H1 (cell line): ENCODE measurements around the gene SOWAHD. TPM values are rescaled to one million over a fixed set of nuclear protein-coding genes. Genes with fewer than 3 reads are reported as not detected.

ENCODE experiments used
- CTCF ChIA-PET: fragments of 300-600 bp; sonication (Branson Sonifier 250); formaldehyde crosslinking; loops from one replicate; lab custom pipeline; 2021; ENCODE audit not compliant: partially characterized antibody; lab: Charles Lee
- POLR2A ChIA-PET: fragments of 300-600 bp; sonication (Branson Sonifier 250); formaldehyde crosslinking; loops from one replicate; lab custom pipeline; 2021; ENCODE audit warnings: inconsistent platforms; ENCODE audit not compliant: partially characterized antibody; lab: Charles Lee
- DNase-seq, 2 experiments: peaks; one replicate each; pipeline versions ENCODE4 v3.0.0 to v3.0.0-alpha.2; 2010 to 2022; ENCODE audit warnings: low spot score in 2 of 2, low read depth in 1 of 2, mixed read lengths in 1 of 2
- FAIRE-seq: peaks from 2 replicates; lab custom pipeline; 2011; peaks lifted over from hg19 to GRCh38; lab: Jason Lieb, UNC
- H2AFZ ChIP-seq: 2 replicates; pipeline ENCODE4 v1.8.1; 2012; ENCODE audit warnings: low read length, inconsistent platforms
- H2AK5ac ChIP-seq: 2 replicates; pipeline ENCODE4 v1.6.1; 2013; ENCODE audit warnings: low read depth, low read length
- H2BK120ac ChIP-seq: replicated peaks from 2 replicates; pipeline ENCODE3; 2013; ENCODE audit warnings: low read depth, low read length, inconsistent platforms
- H2BK12ac ChIP-seq: 2 replicates; pipeline ENCODE4 v1.6.1; 2013; ENCODE audit warnings: low read depth, low read length
- H2BK15ac ChIP-seq: 2 replicates; pipeline ENCODE4 v1.6.1; 2013; ENCODE audit warnings: low read length
- H2BK20ac ChIP-seq: 2 replicates; pipeline ENCODE4 v1.6.1; 2013; ENCODE audit warnings: low read length
- H2BK5ac ChIP-seq: 2 replicates; pipeline ENCODE4 v1.6.1; 2013; ENCODE audit warnings: low read depth, low read length
- H3K14ac ChIP-seq: 2 replicates; pipeline ENCODE4 v1.6.1; 2013; ENCODE audit warnings: inconsistent platforms; ENCODE audit not compliant: insufficient read length
- H3K18ac ChIP-seq: 2 replicates; pipeline ENCODE4 v1.6.1; 2013; ENCODE audit warnings: low read length; ENCODE audit errors: extremely low read depth
- H3K23ac ChIP-seq: 2 replicates; pipeline ENCODE4 v1.6.1; 2013; ENCODE audit warnings: inconsistent platforms; ENCODE audit not compliant: insufficient read length
- H3K23me2 ChIP-seq: 2 replicates; pipeline ENCODE4 v1.6.1; 2013; ENCODE audit warnings: low read depth, low read length
- H3K27ac ChIP-seq: 2 replicates; pipeline ENCODE4 v1.6.1; 2011; ENCODE audit warnings: low read depth, low read length, inconsistent platforms
- H3K27me3 ChIP-seq, 4 experiments: replicated peaks in 1 of 4; 1 replicate in 1 of 4; 2 replicates in 3 of 4; pipeline versions ENCODE4 v1.6.1 to v1.8.1; 2011 to 2013; ENCODE audit warnings: low read length in 3 of 4, mild to moderate bottlenecking in 3 of 4, inconsistent platforms in 2 of 4, mixed read lengths in 2 of 4, moderate library complexity in 1 of 4; ENCODE audit not compliant: control insufficient read depth in 3 of 4, insufficient read depth in 3 of 4; ENCODE audit errors: extremely low read depth in 1 of 4
- H3K36me3 ChIP-seq, 4 experiments: 2 replicates each; pipeline versions ENCODE4 v1.6.1 to v1.8.1; 2011 to 2013; ENCODE audit warnings: mild to moderate bottlenecking in 4 of 4, low read length in 3 of 4, moderate library complexity in 2 of 4, control low read depth in 1 of 4, inconsistent platforms in 1 of 4; ENCODE audit not compliant: insufficient read depth in 4 of 4, control insufficient read depth in 2 of 4
- H3K4ac ChIP-seq: replicated peaks from 2 replicates; pipeline ENCODE3; 2013; ENCODE audit warnings: low read length, low read depth, mixed read lengths, inconsistent platforms; ENCODE audit not compliant: insufficient read length
- H3K4me1 ChIP-seq, 4 experiments: replicated peaks in 1 of 4; 1 replicate in 1 of 4; 2 replicates in 3 of 4; pipeline versions ENCODE4 v1.6.1 to v1.8.1; 2011 to 2013; ENCODE audit warnings: low read length in 3 of 4, inconsistent platforms in 2 of 4, mixed read lengths in 1 of 4; ENCODE audit not compliant: insufficient read depth in 4 of 4, control insufficient read depth in 3 of 4
- H3K4me2 ChIP-seq, 2 experiments: 2 replicates each; pipeline versions ENCODE4 v1.6.1 to v1.8.1; 2011 to 2013; ENCODE audit warnings: low read depth in 2 of 2, low read length in 2 of 2, control low read depth in 1 of 2, inconsistent platforms in 1 of 2, mild to moderate bottlenecking in 1 of 2; ENCODE audit not compliant: insufficient read depth in 1 of 2
- H3K4me3 ChIP-seq, 4 experiments: fragments of 200-600, 300-600 bp in 1 of 4; sonication (generic), shearing (Covaris generic), sonication (Bioruptor Twin) in 1 of 4; 2 replicates each; pipeline versions ENCODE4 v1.5.1 to v1.8.1; 2011 to 2016; ENCODE audit warnings: low read length in 4 of 4, low read depth in 3 of 4, control low read depth in 2 of 4, inconsistent platforms in 2 of 4, mild to moderate bottlenecking in 2 of 4, mixed read lengths in 1 of 4, moderate library complexity in 1 of 4; ENCODE audit not compliant: insufficient read depth in 2 of 4; ENCODE audit errors: extremely low read depth in 1 of 4
- H3K56ac ChIP-seq: replicated peaks from 2 replicates; pipeline ENCODE3; 2013; ENCODE audit warnings: low read depth, mild to moderate bottlenecking, mixed read lengths, low read length, inconsistent platforms; ENCODE audit not compliant: insufficient read length
- H3K79me1 ChIP-seq: 2 replicates; pipeline ENCODE4 v1.6.1; 2013; ENCODE audit warnings: low read depth, low read length, control low read depth
- H3K79me2 ChIP-seq, 2 experiments: 2 replicates each; pipeline versions ENCODE4 v1.6.1 to v1.8.1; 2012 to 2013; ENCODE audit warnings: low read length in 2 of 2, mild to moderate bottlenecking in 2 of 2, inconsistent platforms in 1 of 2; ENCODE audit not compliant: insufficient read depth in 2 of 2, control insufficient read depth in 1 of 2
- H3K9ac ChIP-seq, 4 experiments: replicated peaks in 1 of 4; 1 replicate in 1 of 4; 2 replicates in 3 of 4; pipeline versions ENCODE4 v1.6.1 to v1.8.1; 2011 to 2013; ENCODE audit warnings: low read depth in 3 of 4, low read length in 3 of 4, control low read depth in 2 of 4, mild to moderate bottlenecking in 2 of 4, moderate library complexity in 2 of 4, inconsistent platforms in 1 of 4; ENCODE audit errors: extremely low read depth in 1 of 4
- H3K9me3 ChIP-seq, 2 experiments: 2 replicates each; pipeline versions ENCODE4 v1.6.1 to v1.8.1; 2012 to 2013; ENCODE audit warnings: mild to moderate bottlenecking in 2 of 2, moderate library complexity in 2 of 2, control low read depth in 1 of 2, inconsistent platforms in 1 of 2, low read depth in 1 of 2, low read length in 1 of 2, mixed read lengths in 1 of 2; ENCODE audit not compliant: insufficient read depth in 2 of 2
- H4K20me1 ChIP-seq, 2 experiments: replicated peaks in 1 of 2; 2 replicates each; pipeline versions ENCODE3 to v1.8.1; 2011 to 2013; ENCODE audit warnings: inconsistent platforms in 2 of 2, low read length in 2 of 2, mild to moderate bottlenecking in 1 of 2; ENCODE audit not compliant: insufficient read depth in 2 of 2, control insufficient read depth in 1 of 2
- H4K5ac ChIP-seq: 2 replicates; pipeline ENCODE4 v1.6.1; 2013; ENCODE audit warnings: low read length, low read depth, mixed read lengths, inconsistent platforms; ENCODE audit not compliant: insufficient read length
- H4K8ac ChIP-seq: 2 replicates; pipeline ENCODE4 v1.8.0; 2013; ENCODE audit warnings: mild to moderate bottlenecking, moderate library complexity, low read length, inconsistent platforms; ENCODE audit not compliant: insufficient read depth; ENCODE audit errors: extremely low read depth
- H4K91ac ChIP-seq: replicated peaks from 2 replicates; pipeline ENCODE3; 2013; ENCODE audit warnings: low read length, mixed read lengths, inconsistent platforms; ENCODE audit not compliant: insufficient read length
- BACH1 ChIP-seq: IDR thresholded peaks from 2 replicates; pipeline ENCODE4 v1.6.1; 2012; ENCODE audit warnings: low read length, improper control_type of control experiment
- CHD1 ChIP-seq: IDR thresholded peaks from 2 replicates; pipeline ENCODE4 v1.6.1; 2012; ENCODE audit warnings: low read depth, low read length, improper control_type of control experiment
- EZH2 ChIP-seq: fragments of 200-600 bp; sonication (generic); IDR thresholded peaks from 2 replicates; pipeline ENCODE4 v1.7.1; 2012; ENCODE audit warnings: low read depth, mild to moderate bottlenecking, moderate library complexity, low read length, inconsistent platforms; ENCODE audit not compliant: severe bottlenecking
- GABPA ChIP-seq: IDR thresholded peaks from 2 replicates; pipeline ENCODE4 v1.6.1; 2011; ENCODE audit warnings: mild to moderate bottlenecking, low read length, moderate library complexity, borderline replicate concordance; ENCODE audit not compliant: insufficient read depth
- KDM4A ChIP-seq: IDR thresholded peaks from one replicate; pipeline ENCODE4 v1.7.1; 2012; ENCODE audit warnings: low read depth, mild to moderate bottlenecking, moderate library complexity, low read length, inconsistent platforms; ENCODE audit not compliant: severe bottlenecking
- NANOG ChIP-seq: IDR thresholded peaks from 2 replicates; pipeline ENCODE4 v1.6.1; 2011; ENCODE audit warnings: low read length, low read depth, mild to moderate bottlenecking, inconsistent platforms; ENCODE audit not compliant: insufficient read depth, poor library complexity, severe bottlenecking
- NRF1 ChIP-seq: IDR thresholded peaks from 2 replicates; pipeline ENCODE4 v1.6.1; 2011; ENCODE audit warnings: mild to moderate bottlenecking, low read depth, low read length, improper control_type of control experiment
- POLR2A ChIP-seq, 2 experiments: IDR thresholded peaks; 1 replicate in 1 of 2; 2 replicates in 1 of 2; pipeline ENCODE4 v1.6.1; 2011; ENCODE audit warnings: low read depth in 2 of 2, low read length in 2 of 2, mild to moderate bottlenecking in 2 of 2; ENCODE audit errors: control extremely low read depth in 1 of 2
- RNF2 ChIP-seq: fragments of 200-900, 300-1000 bp; sonication (generic); IDR thresholded peaks from 2 replicates; pipeline ENCODE4 v1.7.1; 2016; ENCODE audit warnings: borderline replicate concordance, low read depth, mild to moderate bottlenecking, antibody characterized with exemption, low read length; ENCODE audit not compliant: poor library complexity, severe bottlenecking; ENCODE audit errors: missing control alignments
- RXRA ChIP-seq: IDR thresholded peaks from 2 replicates; pipeline ENCODE4 v1.6.1; 2011; ENCODE audit warnings: low read depth, mild to moderate bottlenecking, low read length, moderate library complexity; ENCODE audit not compliant: insufficient read depth
- SP4 ChIP-seq: IDR thresholded peaks from 2 replicates; pipeline ENCODE4 v1.6.1; 2012; ENCODE audit warnings: low read length, inconsistent platforms
- SRF ChIP-seq: IDR thresholded peaks from 2 replicates; pipeline ENCODE4 v1.6.1; 2011; ENCODE audit warnings: mild to moderate bottlenecking, low read depth, low read length, moderate library complexity
- TEAD4 ChIP-seq: IDR thresholded peaks from 2 replicates; pipeline ENCODE4 v1.6.1; 2012; ENCODE audit warnings: low read depth, low read length, inconsistent platforms, mixed read lengths
- YY1 ChIP-seq: IDR thresholded peaks from 2 replicates; pipeline ENCODE4 v1.6.1; 2011; ENCODE audit warnings: low read depth, mild to moderate bottlenecking, low read length
- ZNF274 ChIP-seq: IDR thresholded peaks from 2 replicates; pipeline ENCODE4 v1.7.0; 2012; ENCODE audit warnings: low read length, borderline replicate concordance; ENCODE audit errors: extremely low read depth
- WGBS, 2 experiments: shearing (Covaris generic) in 1 of 2; methylation state at CpG; one replicate each; pipeline versions ENCODE4 v1.1.6 to v1.1.7; 2013 to 2015; ENCODE audit warnings: low lambda C conversion rate in 2 of 2, mixed read lengths in 2 of 2, inconsistent platforms in 1 of 2, low coverage in 1 of 2, missing lambda C conversion rate in 1 of 2; ENCODE audit not compliant: insufficient replicate concordance in 2 of 2, insufficient coverage in 1 of 2, insufficient read length in 1 of 2; ENCODE audit errors: extremely low coverage in 1 of 2, missing lambda C conversion rate in 1 of 2; 5-methylcytosine and 5-hydroxymethylcytosine counted together
- polyA plus RNA-seq, 7 experiments: library from polyadenylated mRNA; depleted of rRNA in 3 of 7; stranded (reverse) in 5 of 7; unstranded in 2 of 7; fragments of >200 nt in 5 of 7; fragments of 200-250 nt in 2 of 7; gene quantifications; 1 replicate in 5 of 7; 2 replicates in 1 of 7; 4 replicates in 1 of 7; pipeline versions ENCODE4 v1.2.1 to v1.2.3, GENCODE V29; 2011 to 2013; ENCODE audit warnings: missing spikeins in 2 of 7, mixed read lengths in 2 of 7
- total RNA-seq: library from RNA; stranded (reverse); fragmentation: NEBNext Ultra II Directional; extraction: Animal tissue kit (Norgen Biotek cat#: 25700); gene quantifications from 2 replicates; pipeline ENCODE4 v1.2.1, GENCODE V29; 2021

The SOWAHD gene
- total and polyA plus RNA-seq, 2 of the 8 experiments (the other 6 are each of a cell fraction or from before 2014, with no cell fraction given) = 1.7 to 2.9 TPM

GRCh38 chrX:119708936-119709335 lies 49.5 kb upstream of the SOWAHD start:
- no peak overlapping the region for H4K5ac ChIP-seq
- TF ChIP-seq SP4 (no peak), NRF1 (no peak), ZNF274 (no peak), YY1 (no peak), GABPA (no peak), SRF (no peak), RXRA (no peak), NANOG (no peak), EZH2 (no peak), TEAD4 (no peak), RNF2 (no peak), KDM4A (no peak), POLR2A (IDR thresholded peaks at IDR 0.05; ENCODE audit: control extremely low read depth in 1 of 2, low read depth in 2 of 2, low read length in 2 of 2) (no peak), BACH1 (no peak), CHD1 (no peak)
- H3K18ac ChIP-seq = no peak overlapping the region
- H2BK5ac ChIP-seq = no peak overlapping the region
- 84% methylated on average over 2 of the region's 2 CpGs; no CpG with 5 or more reads in 1 of the 2 experiments for WGBS, 2 experiments
- ChIA-PET CTCF (interaction anchor here (1.4 kb wide), 1 partner anchor 15 kb away, joined by 6 read pairs; no protein-coding TSS in a partner anchor), POLR2A (interaction anchor here (0.6 to 1.2 kb wide), 2 partner anchors 63 to 135 kb away, joined by 3 read pairs; no protein-coding TSS in a partner anchor)
- H3K27me3 ChIP-seq = no peaks in the 10 kb centered on the region
- no peaks in the 10 kb centered on the region for H3K23me2 ChIP-seq
- no peak overlapping the region for H3K4me3 ChIP-seq
- H2AFZ ChIP-seq = no peak overlapping the region
- no peak overlapping the region for H3K14ac ChIP-seq
- no peak for DNase-seq
- no peak overlapping the region for H2AK5ac ChIP-seq
- no peak overlapping the region for H3K9ac ChIP-seq
- H4K20me1 ChIP-seq = no peaks in the 10 kb centered on the region
- no peaks in the 10 kb centered on the region for H3K79me1 ChIP-seq
- H4K8ac ChIP-seq = no peak overlapping the region
- no peak overlapping the region for H3K23ac ChIP-seq
- no peak overlapping the region for H2BK120ac ChIP-seq
- H2BK20ac ChIP-seq = no peak overlapping the region
- FAIRE-seq = peak; percentile 50
- no peak overlapping the region for H3K27ac ChIP-seq
- H3K36me3 ChIP-seq = no peaks in the 10 kb centered on the region
- H3K4me2 ChIP-seq = no peak overlapping the region
- H2BK15ac ChIP-seq = no peak overlapping the region
- H3K56ac ChIP-seq = no peak overlapping the region
- no peaks in the 10 kb centered on the region for H3K79me2 ChIP-seq
- H4K91ac ChIP-seq = no peak overlapping the region
- no peaks in the 10 kb centered on the region for H3K4me1 ChIP-seq
- H3K4ac ChIP-seq = no peak overlapping the region
- H2BK12ac ChIP-seq = no peak overlapping the region
- H3K9me3 ChIP-seq = no peaks in the 10 kb centered on the region
